Adipocyte (in vitro differentiated cells): ENCODE data around the gene CXCL6.

Source experiments
- DNase-seq: peaks from one replicate; pipeline ENCODE4 v3.0.0-alpha.2; 2015; ENCODE audit warnings: low read depth
- H3K27me3 ChIP-seq: replicated peaks from 2 replicates; pipeline ENCODE4 v1.7.0; 2013; ENCODE audit warnings: mild to moderate bottlenecking, low read length, moderate library complexity; ENCODE audit not compliant: control insufficient read depth, insufficient read depth
- H3K36me3 ChIP-seq: 2 replicates; pipeline ENCODE4 v1.7.0; 2013; ENCODE audit warnings: low read length, mild to moderate bottlenecking, moderate library complexity; ENCODE audit not compliant: control insufficient read depth, insufficient read depth, severe bottlenecking
- H3K4me1 ChIP-seq: 2 replicates; pipeline ENCODE4 v1.7.0; 2013; ENCODE audit warnings: mild to moderate bottlenecking, low read length, moderate library complexity; ENCODE audit not compliant: control insufficient read depth, insufficient read depth
- H3K4me3 ChIP-seq: 2 replicates; pipeline ENCODE4 v1.7.0; 2013; ENCODE audit warnings: mild to moderate bottlenecking, low read length, moderate library complexity
- H3K9ac ChIP-seq: 2 replicates; pipeline ENCODE4 v1.7.0; 2013; ENCODE audit warnings: mild to moderate bottlenecking, low read length, moderate library complexity
- H3K9me3 ChIP-seq: 2 replicates; pipeline ENCODE4 v1.7.0; 2013; ENCODE audit warnings: mild to moderate bottlenecking, low read length, moderate library complexity; ENCODE audit not compliant: control insufficient read depth

The CXCL6 gene

GRCh38 chr4:73855406-73855805 lies 18.9 kb downstream of the CXCL6 start:
- DNase-seq, result no peak
- Histone ChIP-seq H3K4me1 (peaks cover 18% of the 10 kb centered on the region), H3K9ac (no peak overlapping the region), H3K36me3 (no peaks in the 10 kb centered on the region), H3K27me3 (no peaks in the 10 kb centered on the region), H3K4me3 (no peak overlapping the region), H3K9me3 (peaks cover 23% of the 10 kb centered on the region)

GRCh38 chr4:73856518-73856917 lies 20.0 kb downstream of the CXCL6 start:
- H3K9me3 ChIP-seq, result peaks cover 23% of the 10 kb centered on the region
- no peaks in the 10 kb centered on the region for H3K36me3 ChIP-seq
- H3K9ac ChIP-seq, result no peak overlapping the region
- peak; percentile 45 for DNase-seq
- no peaks in the 10 kb centered on the region for H3K27me3 ChIP-seq
- H3K4me3 ChIP-seq, result no peak overlapping the region
- peaks cover 18% of the 10 kb centered on the region for H3K4me1 ChIP-seq

DNA sequence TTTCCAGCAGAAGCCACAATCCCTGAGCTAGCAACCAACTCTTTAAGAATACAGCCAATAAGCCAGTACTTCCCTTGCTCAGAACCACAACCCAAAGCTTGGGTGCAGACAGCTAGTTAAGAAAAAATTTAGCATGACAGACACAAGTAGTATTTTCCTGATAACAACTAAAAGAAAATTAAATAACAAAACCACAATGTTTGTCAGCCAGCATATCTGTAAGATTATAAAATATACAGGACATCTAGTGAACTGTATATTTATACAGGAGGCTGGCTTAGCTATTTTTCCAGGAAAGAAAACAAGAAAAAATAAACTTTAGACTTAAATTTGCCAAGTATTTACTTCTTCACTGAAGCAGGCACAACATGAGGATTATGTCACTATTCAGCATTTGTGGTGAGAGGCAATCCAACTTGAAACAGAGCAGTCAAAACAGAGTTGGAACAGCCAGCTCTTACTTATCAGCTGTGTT lies 23.2 kb downstream of the CXCL6 start:
- H3K9ac ChIP-seq, result no peak overlapping the region
- peaks cover 23% of the 10 kb centered on the region for H3K9me3 ChIP-seq
- peak; percentile 79 for DNase-seq
- H3K4me3 ChIP-seq, result no peak overlapping the region
- peaks cover 11% of the 10 kb centered on the region for H3K4me1 ChIP-seq
- H3K27me3 ChIP-seq, result no peaks in the 10 kb centered on the region
- no peaks in the 10 kb centered on the region for H3K36me3 ChIP-seq

- no peaks in the 10 kb centered on the region for H3K27me3 ChIP-seq
- H3K9ac ChIP-seq, result no peak overlapping the region
- peaks cover 23% of the 10 kb centered on the region for H3K9me3 ChIP-seq
- no peak overlapping the region for H3K4me3 ChIP-seq
- H3K4me1 ChIP-seq, result peaks cover 11% of the 10 kb centered on the region
- H3K36me3 ChIP-seq, result no peaks in the 10 kb centered on the region
- DNase-seq, result no peak
Observed at GRCh38 chr4:73860181-73860580, 23.7 kb downstream of the CXCL6 start.

- no peak for DNase-seq
- H3K4me1 ChIP-seq, result peaks cover 14% of the 10 kb centered on the region
- H3K27me3 ChIP-seq, result no peaks in the 10 kb centered on the region
- H3K4me3 ChIP-seq, result no peak overlapping the region
- H3K9ac ChIP-seq, result no peak overlapping the region
- peaks cover 23% of the 10 kb centered on the region for H3K9me3 ChIP-seq
- H3K36me3 ChIP-seq, result no peaks in the 10 kb centered on the region
Observed at GRCh38 chr4:73860917-73861316, 24.4 kb downstream of the CXCL6 start.

- Histone ChIP-seq H3K4me1 (peaks cover 20% of the 10 kb centered on the region), H3K27me3 (no peaks in the 10 kb centered on the region), H3K36me3 (no peaks in the 10 kb centered on the region), H3K4me3 (no peak overlapping the region), H3K9me3 (peaks cover 17% of the 10 kb centered on the region), H3K9ac (no peak overlapping the region)
- peak; percentile 41 for DNase-seq
Observed at GRCh38 chr4:73862322-73862721, 25.8 kb downstream of the CXCL6 start.

- Histone ChIP-seq H3K4me1 (peaks cover 29% of the 10 kb centered on the region), H3K4me3 (no peak overlapping the region), H3K36me3 (no peaks in the 10 kb centered on the region), H3K9ac (no peak overlapping the region), H3K27me3 (no peaks in the 10 kb centered on the region), H3K9me3 (no peaks in the 10 kb centered on the region)
- DNase-seq, result no peak
Observed at GRCh38 chr4:73864365-73864764, 27.9 kb downstream of the CXCL6 start.

- H3K4me3 ChIP-seq, result no peak overlapping the region
- H3K9ac ChIP-seq, result no peak overlapping the region
- peaks cover 33% of the 10 kb centered on the region for H3K4me1 ChIP-seq
- no peaks in the 10 kb centered on the region for H3K27me3 ChIP-seq
- no peak for DNase-seq
- H3K9me3 ChIP-seq, result no peaks in the 10 kb centered on the region
- H3K36me3 ChIP-seq, result no peaks in the 10 kb centered on the region
Observed at GRCh38 chr4:73864961-73865360, 28.5 kb downstream of the CXCL6 start.

GRCh38 chr4:73865431-73866096 lies 29.1 kb downstream of the CXCL6 start:
- no peak for DNase-seq

DNA sequence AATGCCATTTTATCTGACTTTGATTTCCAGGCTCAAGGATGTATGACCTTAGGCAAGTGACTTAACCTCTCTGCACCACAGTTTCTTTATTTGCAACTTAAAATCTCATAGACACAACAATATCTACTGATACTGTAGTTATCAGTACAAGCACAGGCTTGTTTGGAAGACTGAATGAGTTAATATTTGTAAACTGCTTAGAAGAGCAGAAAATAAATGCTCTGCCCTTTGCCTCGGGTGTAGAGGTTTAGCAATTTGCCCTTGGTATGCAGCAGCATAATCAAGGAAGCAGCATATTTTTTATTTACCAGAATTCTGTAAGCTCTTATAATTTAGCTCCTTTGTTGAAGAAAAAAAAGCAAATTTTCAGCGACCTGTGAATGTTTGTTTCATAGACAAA lies 29.8 kb downstream of the CXCL6 start:
- Histone ChIP-seq H3K36me3 (no peaks in the 10 kb centered on the region), H3K4me1 (peaks cover 42% of the 10 kb centered on the region), H3K9ac (no peak overlapping the region), H3K27me3 (no peaks in the 10 kb centered on the region), H3K9me3 (no peaks in the 10 kb centered on the region), H3K4me3 (no peak overlapping the region)
- DNase-seq, result peak; percentile 18

More at GRCh38 chr4:73865431-73866096, 29.1 kb downstream of the CXCL6 start:
- no peaks in the 10 kb centered on the region for H3K36me3 ChIP-seq
- peaks cover 38% of the 10 kb centered on the region for H3K4me1 ChIP-seq
- H3K9ac ChIP-seq, result no peak overlapping the region
- no peaks in the 10 kb centered on the region for H3K27me3 ChIP-seq
- H3K9me3 ChIP-seq, result no peaks in the 10 kb centered on the region
- H3K4me3 ChIP-seq, result no peak overlapping the region

DNA sequence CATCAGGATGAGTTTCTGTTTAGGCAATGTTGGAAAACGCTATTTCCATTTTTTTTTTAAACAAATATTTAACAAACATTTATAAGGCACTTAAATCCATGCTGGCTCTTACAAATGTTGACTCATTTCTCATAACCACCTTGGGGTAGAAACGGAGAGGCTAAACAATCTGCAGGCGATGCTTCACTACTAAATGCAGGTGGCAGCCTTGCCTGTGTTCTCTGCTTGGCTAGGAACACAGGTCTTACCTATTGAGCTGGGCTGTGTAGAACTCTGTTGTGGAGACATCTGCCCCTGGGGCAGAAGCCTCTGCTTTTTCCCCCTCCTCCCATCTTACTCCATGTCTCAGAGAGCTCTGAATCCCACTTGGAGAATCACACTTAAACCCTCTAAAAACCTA lies 31.3 kb downstream of the CXCL6 start:
- no peaks in the 10 kb centered on the region for H3K9me3 ChIP-seq
- no peaks in the 10 kb centered on the region for H3K27me3 ChIP-seq
- H3K4me3 ChIP-seq, result no peak overlapping the region
- DNase-seq, result no peak
- no peak overlapping the region for H3K9ac ChIP-seq
- no peaks in the 10 kb centered on the region for H3K36me3 ChIP-seq
- peaks cover 42% of the 10 kb centered on the region for H3K4me1 ChIP-seq
